ENCODE data around the gene EPS8L1.
"Not testable (repeated sequence)": the region's sequence is repeated elsewhere in the genome, so short reads cannot be mapped to it uniquely, and the experiment has no call there.

The EPS8L1 gene

GRCh38 chr19:55075371-55075998 lies at the start of gene EPS8L1:
EPS8L1 (plus strand) TSS chr19:55075869; CDS start chr19:55076445, 576 bp downstream.
- DNase-seq (ENCODE audit: low read depth), result no peak

DNA sequence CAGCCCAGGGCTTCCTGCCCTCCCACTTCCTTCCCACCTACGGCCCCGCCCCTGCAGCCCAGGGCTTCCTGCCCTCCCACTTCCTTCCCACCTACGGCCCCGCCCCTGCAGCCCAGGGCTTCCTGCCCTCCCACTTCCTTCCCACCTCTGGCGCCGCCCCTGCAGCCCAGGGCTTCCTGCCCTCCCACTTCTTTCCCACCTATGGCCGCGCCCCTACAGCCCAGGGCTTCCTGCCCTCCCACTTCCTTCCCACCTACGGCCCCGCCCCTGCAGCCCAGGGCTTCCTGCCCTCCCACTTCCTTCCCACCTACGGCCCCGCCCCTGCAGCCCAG lies 48.6 kb upstream of the EPS8L1 start:
- DNase-seq (ENCODE audit: low read depth), result not testable (repeated sequence)

GRCh38 chr19:55027472-55028337 lies 48.0 kb upstream of the EPS8L1 start:
- DNase-seq (ENCODE audit: low read depth), result no peak

DNA sequence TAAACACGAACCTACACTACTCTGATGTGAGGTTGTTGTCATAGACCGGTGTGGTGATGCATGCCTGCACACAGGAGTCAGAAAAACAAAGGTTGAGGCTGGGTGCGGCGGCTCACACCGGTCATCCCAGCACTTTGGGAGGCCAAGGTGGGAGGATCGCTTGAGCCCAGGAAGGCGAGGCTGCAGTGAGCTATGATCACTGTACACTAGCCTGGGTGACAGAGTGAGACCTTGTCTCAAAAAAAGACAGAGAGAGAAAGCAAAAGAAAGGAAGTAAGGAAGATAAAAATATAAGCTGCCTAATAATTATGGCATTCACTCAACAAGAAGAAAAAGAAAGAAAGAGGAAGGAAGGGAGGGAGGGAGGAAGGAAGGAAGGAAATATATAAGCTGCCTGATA lies 46.9 kb upstream of the EPS8L1 start:
- no peak for DNase-seq (ENCODE audit: low read depth)

- no peak for DNase-seq (ENCODE audit: low read depth)
Observed at GRCh38 chr19:55031178-55031577, 44.5 kb upstream of the EPS8L1 start.

GRCh38 chr19:55032170-55032800 lies 43.4 kb upstream of the EPS8L1 start:
- DNase-seq (ENCODE audit: low read depth), result no peak

DNA sequence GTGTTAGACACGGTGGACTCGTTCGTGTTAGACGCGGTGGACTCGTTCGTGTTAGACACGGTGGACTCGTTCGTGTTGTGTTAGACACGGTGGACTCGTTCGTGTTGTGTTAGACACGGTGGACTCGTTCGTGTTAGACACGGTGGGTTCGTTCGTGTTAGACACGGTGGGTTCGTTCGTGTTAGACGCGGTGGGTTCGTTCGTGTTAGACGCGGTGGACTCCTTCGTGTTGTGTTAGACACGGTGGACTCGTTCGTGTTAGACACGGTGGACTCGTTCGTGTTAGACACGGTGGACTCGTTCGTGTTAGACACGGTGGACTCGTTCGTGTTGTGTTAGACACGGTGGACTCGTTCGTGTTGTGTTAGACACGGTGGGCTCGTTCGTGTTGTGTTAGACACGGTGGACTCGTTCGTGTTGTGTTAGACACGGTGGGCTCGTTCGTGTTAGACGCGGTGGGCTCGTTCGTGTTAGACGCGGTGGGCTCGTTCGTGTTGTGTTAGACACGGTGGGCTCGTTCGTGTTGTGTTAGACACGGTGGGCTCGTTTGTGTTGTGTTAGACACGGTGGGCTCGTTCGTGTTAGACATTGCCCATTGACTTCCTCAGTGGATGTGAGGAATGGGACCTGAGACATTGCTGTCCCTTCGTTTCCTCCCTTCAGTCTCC lies 42.6 kb upstream of the EPS8L1 start:
- not testable (repeated sequence) for DNase-seq (ENCODE audit: low read depth)

DNA sequence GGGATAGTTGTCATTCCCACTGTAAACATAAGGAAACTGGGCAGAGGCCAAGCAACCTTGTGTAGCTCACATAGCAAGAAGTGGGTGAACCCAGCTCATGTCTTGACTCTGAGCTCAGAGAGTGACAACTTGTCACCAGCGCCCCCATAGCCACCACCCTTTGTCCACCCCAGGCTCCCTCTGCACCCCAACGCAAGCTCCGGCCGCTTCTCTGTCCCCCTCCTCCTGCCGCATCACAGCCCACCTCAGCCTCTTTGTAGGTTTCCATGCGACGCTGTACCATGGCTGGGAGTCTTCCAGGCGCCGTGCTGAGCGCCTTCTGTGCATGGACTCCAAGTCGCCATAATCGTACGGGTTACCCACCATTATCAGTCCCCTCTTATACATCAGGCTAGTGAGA lies 40.9 kb upstream of the EPS8L1 start:
- no peak for DNase-seq (ENCODE audit: low read depth)

DNA sequence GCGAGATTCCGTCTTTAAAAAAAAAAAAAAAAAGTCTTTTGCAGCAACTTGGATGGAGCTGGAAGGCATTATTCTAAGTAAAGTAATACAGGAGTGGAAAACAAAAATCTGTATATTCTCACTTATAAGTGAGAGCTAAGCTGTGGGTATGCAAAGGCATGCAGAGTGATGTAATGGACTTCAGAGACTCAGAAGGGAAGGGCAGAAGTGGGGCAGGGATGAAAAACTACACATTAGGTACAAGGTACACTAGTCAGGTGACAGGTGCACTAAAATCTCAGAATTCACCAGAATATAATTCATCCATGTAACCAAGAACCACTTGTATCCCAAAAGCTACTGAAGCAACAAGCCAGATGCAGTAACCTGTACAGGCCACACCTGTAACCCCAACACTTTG lies 39.6 kb upstream of the EPS8L1 start:
- no peak for DNase-seq (ENCODE audit: low read depth)

GRCh38 chr19:55037603-55038002 lies 38.1 kb upstream of the EPS8L1 start:
- DNase-seq (ENCODE audit: low read depth), result not testable (repeated sequence)

- not testable (repeated sequence) for DNase-seq (ENCODE audit: low read depth)
Observed at GRCh38 chr19:55040654-55041053, 35.0 kb upstream of the EPS8L1 start.

DNA sequence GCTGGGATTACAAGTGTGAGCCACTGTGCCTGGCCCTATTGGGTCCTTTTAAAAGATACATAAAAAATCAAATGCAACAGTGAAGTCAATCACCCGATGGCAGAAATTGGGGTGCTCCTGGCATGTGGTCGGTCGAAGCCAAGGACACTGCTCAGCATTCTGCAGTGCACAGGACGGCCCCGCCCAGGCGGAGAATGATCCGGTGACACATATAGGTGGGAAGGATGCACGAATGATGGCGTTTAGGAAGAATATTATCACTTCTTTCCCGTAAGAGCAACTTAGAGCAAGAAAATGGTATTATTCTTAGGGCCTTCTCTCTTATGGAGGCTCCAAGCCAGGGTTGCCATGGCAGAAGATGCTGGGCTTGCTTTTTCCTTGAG lies 34.4 kb upstream of the EPS8L1 start:
- no peak for DNase-seq (ENCODE audit: low read depth)

- DNase-seq (ENCODE audit: low read depth), result no peak
Observed at GRCh38 chr19:55041627-55042343, 33.9 kb upstream of the EPS8L1 start.

- no peak for DNase-seq (ENCODE audit: low read depth)
Observed at GRCh38 chr19:55042344-55042678, 33.4 kb upstream of the EPS8L1 start.

DNA sequence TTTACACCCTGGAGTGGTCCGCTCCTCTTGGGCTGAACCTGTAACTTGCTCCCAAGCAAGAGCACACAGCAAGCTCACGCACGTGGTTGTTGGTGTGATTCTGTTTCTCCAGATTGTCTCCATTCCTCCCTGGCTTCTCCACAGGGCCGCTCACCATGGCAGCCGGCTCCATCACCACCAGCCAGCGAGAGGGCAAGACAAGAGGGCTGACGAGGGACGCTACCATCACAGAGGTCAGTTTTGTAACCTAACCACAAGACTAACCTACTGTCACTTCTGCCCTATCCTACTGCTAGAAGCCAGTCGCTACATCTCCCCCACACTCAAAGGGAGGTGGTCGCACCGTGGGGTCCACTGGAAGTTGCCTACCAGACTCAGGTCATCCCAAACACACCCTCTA lies 33.0 kb upstream of the EPS8L1 start:
- no peak for DNase-seq (ENCODE audit: low read depth)

DNA sequence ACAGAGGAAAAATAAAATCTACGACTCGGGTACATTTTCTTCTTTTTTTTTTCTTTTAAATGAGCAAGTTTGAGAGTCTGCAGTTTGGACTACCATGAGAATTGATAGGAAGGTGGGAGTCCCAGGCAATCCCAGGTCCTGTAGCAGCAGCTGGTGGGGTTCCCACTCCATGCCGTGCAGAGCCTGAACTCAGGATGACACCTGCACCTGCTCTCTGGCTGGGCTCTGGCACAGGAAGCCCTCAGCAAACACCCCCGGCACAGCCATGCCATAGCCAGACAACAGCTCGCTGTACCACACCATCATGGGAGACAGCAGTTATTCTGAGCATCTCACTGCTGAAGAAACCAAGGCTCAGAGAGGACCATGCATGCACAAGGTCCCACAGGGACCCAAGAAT lies 31.4 kb upstream of the EPS8L1 start:
- no peak for DNase-seq (ENCODE audit: low read depth)

DNA sequence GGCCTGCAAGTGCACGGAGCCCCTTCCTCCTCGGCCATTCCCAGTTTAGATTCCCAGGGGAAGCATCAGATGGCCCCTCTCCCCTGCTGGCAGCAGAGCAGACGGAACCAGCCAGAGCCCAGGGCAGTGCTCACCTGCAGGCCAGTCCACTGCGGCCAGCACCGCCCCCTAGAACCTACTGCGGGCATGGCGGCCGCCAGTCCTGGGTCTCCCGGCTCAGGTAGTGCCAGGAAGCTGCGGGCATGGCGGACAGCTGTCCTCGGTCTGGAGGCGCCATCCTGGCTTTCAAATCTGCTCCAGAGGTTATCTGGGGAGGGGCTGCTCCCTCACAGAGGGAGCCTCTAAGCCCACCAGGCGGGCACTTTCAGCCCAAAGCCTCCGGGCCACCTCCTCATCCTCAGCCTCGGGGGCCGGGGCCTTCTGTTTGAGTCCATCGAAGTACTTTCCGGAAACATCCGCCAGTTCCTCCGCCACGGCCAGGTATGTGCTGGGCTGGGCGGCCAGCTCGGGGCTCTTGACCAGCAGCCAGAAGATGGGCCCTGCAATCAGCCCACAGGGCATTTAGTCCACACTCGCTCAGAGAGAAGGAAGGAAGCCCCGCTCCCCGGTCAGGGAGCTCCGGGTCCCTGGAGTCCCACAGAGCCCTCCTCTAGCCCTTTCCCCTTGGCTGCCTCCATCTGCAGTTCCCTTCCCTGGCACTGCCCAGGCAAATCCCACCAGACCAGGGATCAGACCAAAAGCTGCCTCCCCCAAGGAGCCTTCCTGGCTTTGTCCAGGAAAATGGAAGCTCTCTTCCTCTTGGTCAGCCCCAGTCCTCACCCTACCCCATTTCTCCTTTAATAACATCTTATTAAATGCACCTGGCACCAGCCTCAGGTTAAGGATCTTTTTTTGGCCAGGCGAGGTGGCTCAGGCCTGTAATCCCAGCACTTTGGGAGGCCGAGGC lies 30.6 kb upstream of the EPS8L1 start:
- no peak for DNase-seq (ENCODE audit: low read depth)

- no peak for DNase-seq (ENCODE audit: low read depth)
Observed at GRCh38 chr19:55046975-55047622, 28.6 kb upstream of the EPS8L1 start.

DNA sequence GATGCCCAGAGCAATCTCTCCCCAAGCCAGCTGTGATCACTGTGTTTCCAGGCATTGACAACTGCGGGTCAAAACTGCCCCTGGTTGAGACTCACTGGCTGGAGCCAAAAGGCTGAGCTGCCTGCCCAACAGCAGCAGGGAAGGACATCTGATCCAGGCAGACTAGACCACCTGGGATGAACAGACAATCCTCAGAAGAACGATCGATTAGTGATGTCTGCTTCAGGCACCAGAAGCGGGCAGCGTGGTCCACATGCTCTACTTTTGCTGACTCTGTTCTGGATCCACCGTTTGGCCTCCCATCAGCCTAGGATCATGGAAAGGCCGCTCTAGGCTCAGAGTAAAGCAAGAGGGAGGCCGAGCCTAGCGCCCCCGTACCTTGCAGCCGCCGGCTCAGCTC lies 27.7 kb upstream of the EPS8L1 start:
- DNase-seq (ENCODE audit: low read depth), result no peak

DNA sequence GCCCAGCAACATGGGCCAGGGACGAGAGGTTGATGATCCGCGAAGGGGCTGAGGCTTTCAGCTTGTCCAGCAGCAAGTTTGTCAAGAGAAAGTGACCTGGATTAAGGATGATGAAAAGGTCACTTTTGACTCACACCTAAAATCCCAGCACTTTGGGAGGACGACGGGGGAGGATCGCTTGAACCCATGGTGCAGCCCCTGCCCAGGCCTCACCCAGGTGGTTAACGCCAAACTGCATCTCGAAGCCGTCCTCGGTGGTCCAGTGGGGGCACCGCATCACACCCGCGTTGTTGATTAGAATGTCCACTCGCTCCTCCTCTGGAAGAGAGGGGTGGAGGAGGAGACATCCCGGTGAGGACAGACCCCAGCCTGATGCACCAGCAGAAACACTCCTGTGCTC lies 27.2 kb upstream of the EPS8L1 start:
- DNase-seq (ENCODE audit: low read depth), result no peak

All from activated T-helper 1 cell treated with Interleukin-2 at 50 U/mL for 16 hours (primary cell).